ENCODE data around the gene AGBL2.

GRCh38 chr11:47688991-47689390, 26.2 kb downstream of the AGBL2 start:
- TF ChIP-seq, protein P1, sequence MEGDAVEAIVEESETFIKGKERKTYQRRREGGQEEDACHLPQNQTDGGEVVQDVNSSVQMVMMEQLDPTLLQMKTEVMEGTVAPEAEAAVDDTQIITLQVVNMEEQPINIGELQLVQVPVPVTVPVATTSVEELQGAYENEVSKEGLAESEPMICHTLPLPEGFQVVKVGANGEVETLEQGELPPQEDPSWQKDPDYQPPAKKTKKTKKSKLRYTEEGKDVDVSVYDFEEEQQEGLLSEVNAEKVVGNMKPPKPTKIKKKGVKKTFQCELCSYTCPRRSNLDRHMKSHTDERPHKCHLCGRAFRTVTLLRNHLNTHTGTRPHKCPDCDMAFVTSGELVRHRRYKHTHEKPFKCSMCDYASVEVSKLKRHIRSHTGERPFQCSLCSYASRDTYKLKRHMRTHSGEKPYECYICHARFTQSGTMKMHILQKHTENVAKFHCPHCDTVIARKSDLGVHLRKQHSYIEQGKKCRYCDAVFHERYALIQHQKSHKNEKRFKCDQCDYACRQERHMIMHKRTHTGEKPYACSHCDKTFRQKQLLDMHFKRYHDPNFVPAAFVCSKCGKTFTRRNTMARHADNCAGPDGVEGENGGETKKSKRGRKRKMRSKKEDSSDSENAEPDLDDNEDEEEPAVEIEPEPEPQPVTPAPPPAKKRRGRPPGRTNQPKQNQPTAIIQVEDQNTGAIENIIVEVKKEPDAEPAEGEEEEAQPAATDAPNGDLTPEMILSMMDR (IDR thresholded peaks at IDR 0.05), result no peak
- TF ChIP-seq POLR2A (IDR thresholded peaks at IDR 0.05), result no peak
